Mesendoderm (in vitro differentiated cells): ENCODE data around the gene PTGDS.

Source experiments
- DNase-seq: peaks from one replicate; pipeline ENCODE4 v3.0.0; 2013
- H2AK5ac ChIP-seq: 2 replicates; pipeline ENCODE4 v1.6.1; 2013; ENCODE audit warnings: low read length, inconsistent platforms
- H2BK120ac ChIP-seq: 2 replicates; pipeline ENCODE4 v1.6.1; 2013; ENCODE audit warnings: low read depth, mild to moderate bottlenecking, low read length, moderate library complexity, mixed read lengths
- H2BK15ac ChIP-seq: replicated peaks from 2 replicates; pipeline ENCODE4 v1.6.1; 2013; ENCODE audit warnings: low read depth, mild to moderate bottlenecking, moderate library complexity
- H2BK5ac ChIP-seq: 2 replicates; pipeline ENCODE4 v1.6.1; 2013; ENCODE audit warnings: low read length, inconsistent platforms
- H3K18ac ChIP-seq: 2 replicates; pipeline ENCODE4 v1.6.1; 2013; ENCODE audit warnings: mild to moderate bottlenecking, low read length, mixed read lengths
- H3K23ac ChIP-seq: one replicate; pipeline ENCODE4 v1.6.1; 2013; ENCODE audit warnings: low read length
- H3K27ac ChIP-seq: 2 replicates; pipeline ENCODE4 v1.5.1; 2013; ENCODE audit warnings: low read depth, mild to moderate bottlenecking, inconsistent platforms, low read length, moderate library complexity
- H3K27me3 ChIP-seq: 2 replicates; pipeline ENCODE4 v1.6.1; 2013; ENCODE audit warnings: low read length, control low read depth, mild to moderate bottlenecking, inconsistent platforms; ENCODE audit not compliant: insufficient read depth, poor library complexity
- H3K36me3 ChIP-seq: 2 replicates; pipeline ENCODE4 v1.6.1; 2013; ENCODE audit warnings: low read length, inconsistent platforms; ENCODE audit not compliant: control insufficient read depth, insufficient read depth
- H3K4ac ChIP-seq: one replicate; pipeline ENCODE4 v1.6.1; 2013; ENCODE audit warnings: low read depth, mild to moderate bottlenecking, low read length, moderate library complexity
- H3K4me1 ChIP-seq: 2 replicates; pipeline ENCODE4 v1.6.1; 2013; ENCODE audit warnings: low read depth, low read length, inconsistent platforms; ENCODE audit not compliant: control insufficient read depth
- H3K4me2 ChIP-seq: 2 replicates; pipeline ENCODE4 v1.6.1; 2013; ENCODE audit warnings: low read length
- H3K4me3 ChIP-seq: 2 replicates; pipeline ENCODE4 v1.5.1; 2013; ENCODE audit warnings: mild to moderate bottlenecking, low read length
- H3K56ac ChIP-seq: one replicate; pipeline ENCODE4 v1.6.1; 2013; ENCODE audit warnings: low read length
- H3K79me1 ChIP-seq: 2 replicates; pipeline ENCODE4 v1.6.1; 2013; ENCODE audit warnings: low read length, inconsistent platforms
- H3K79me2 ChIP-seq: 2 replicates; pipeline ENCODE4 v1.6.1; 2013; ENCODE audit warnings: mild to moderate bottlenecking, low read length; ENCODE audit not compliant: control insufficient read depth, insufficient read depth
- H3K9ac ChIP-seq: 2 replicates; pipeline ENCODE4 v1.6.1; 2013; ENCODE audit warnings: low read length, inconsistent platforms
- H4K5ac ChIP-seq: one replicate; pipeline ENCODE4 v1.6.1; 2013; ENCODE audit warnings: low read length
- H4K8ac ChIP-seq: one replicate; pipeline ENCODE4 v1.6.1; 2013; ENCODE audit warnings: low read depth, mild to moderate bottlenecking, control low read depth, low read length, moderate library complexity
- WGBS: extraction: QIAGEN DNeasy Blood & Tissue Kit; methylation state at CpG from one replicate; pipeline ENCODE4 v1.1.7; 2013; ENCODE audit warnings: low lambda C conversion rate, missing lambda C conversion rate; ENCODE audit not compliant: insufficient coverage; ENCODE audit errors: extremely low coverage; 5-methylcytosine and 5-hydroxymethylcytosine counted together

PTGDS gene

GRCh38 chr9:136944519-136945332, 32.6 kb upstream of the PTGDS start, which contains the start of the genes C8G and FBXW5:
Gene C8G, plus strand, starts transcription at chr9:136945243. Its CDS starts 78 bp downstream, at chr9:136945321.
Gene FBXW5, minus strand, starts transcription at chr9:136944738. Its CDS starts 655 bp downstream, at chr9:136944083.
- H3K9ac ChIP-seq, result peak within 1 kb of the TSS; percentile 94

GRCh38 chr9:136945333-136946227, 31.7 kb upstream of the PTGDS start:
- no peak overlapping the region for H3K27ac ChIP-seq
- no peak overlapping the region for H2BK15ac ChIP-seq
- H3K4me2 ChIP-seq, result no peak overlapping the region
- H4K5ac ChIP-seq, result no peak overlapping the region
- H3K36me3 ChIP-seq, result peaks cover 5% of the 10 kb centered on the region
- H3K79me2 ChIP-seq, result peaks cover 3% of the 10 kb centered on the region
- no peak overlapping the region for H3K4ac ChIP-seq
- H3K18ac ChIP-seq, result no peak overlapping the region
- no peaks in the 10 kb centered on the region for H3K27me3 ChIP-seq
- H3K4me1 ChIP-seq, result no peaks in the 10 kb centered on the region
- H3K56ac ChIP-seq, result no peak overlapping the region
- H2BK5ac ChIP-seq, result no peak overlapping the region
- H3K79me1 ChIP-seq, result peaks cover 2% of the 10 kb centered on the region
- H2BK120ac ChIP-seq, result no peak overlapping the region
- H3K23ac ChIP-seq, result no peak overlapping the region
- WGBS, result no CpG with 5 or more reads among the region's 30 CpGs
- H3K4me3 ChIP-seq, result no peak overlapping the region
- H2AK5ac ChIP-seq, result no peak overlapping the region
- H4K8ac ChIP-seq, result no peak overlapping the region
- DNase-seq, result no peak
- H3K9ac ChIP-seq, result no peak overlapping the region

More at GRCh38 chr9:136944519-136945332, 32.6 kb upstream of the PTGDS start, which contains the start of the genes C8G and FBXW5:
- Histone ChIP-seq H3K4me2 (peak within 1 kb of the TSS; percentile 81), H3K56ac (peak within 1 kb of the TSS; percentile 94), H2AK5ac (no peak within 1 kb of the TSS), H3K36me3 (peaks cover 5% of the 10 kb centered on the region), H2BK120ac (peak within 1 kb of the TSS; percentile 16), H2BK15ac (no peak within 1 kb of the TSS), H2BK5ac (no peak within 1 kb of the TSS), H3K27me3 (no peaks in the 10 kb centered on the region), H3K4me1 (no peaks in the 10 kb centered on the region), H3K4ac (peak within 1 kb of the TSS; percentile 39), H3K23ac (peak within 1 kb of the TSS; percentile 99), H3K18ac (peak within 1 kb of the TSS; percentile 57), H4K5ac (no peak within 1 kb of the TSS), H4K8ac (no peak within 1 kb of the TSS), H3K79me1 (peaks cover 2% of the 10 kb centered on the region), H3K27ac (peak within 1 kb of the TSS; percentile 74), H3K4me3 (peak within 1 kb of the TSS; percentile 47), H3K79me2 (peaks cover 3% of the 10 kb centered on the region)
- DNase-seq, result peak; percentile 94
- no CpG with 5 or more reads among the region's 74 CpGs for WGBS

GRCh38 chr9:136946228-136947027, 30.9 kb upstream of the PTGDS start:
- H3K4me2 ChIP-seq, result no peak overlapping the region
- H3K4ac ChIP-seq, result no peak overlapping the region
- H3K79me2 ChIP-seq, result peaks cover 3% of the 10 kb centered on the region
- H3K18ac ChIP-seq, result no peak overlapping the region
- no peak for DNase-seq
- no peaks in the 10 kb centered on the region for H3K4me1 ChIP-seq
- H3K56ac ChIP-seq, result no peak overlapping the region
- peaks cover 2% of the 10 kb centered on the region for H3K79me1 ChIP-seq
- H3K9ac ChIP-seq, result no peak overlapping the region
- H3K23ac ChIP-seq, result no peak overlapping the region
- H4K8ac ChIP-seq, result no peak overlapping the region
- H3K4me3 ChIP-seq, result no peak overlapping the region
- H3K27me3 ChIP-seq, result no peaks in the 10 kb centered on the region
- no peak overlapping the region for H2BK15ac ChIP-seq
- peaks cover 3% of the 10 kb centered on the region for H3K36me3 ChIP-seq
- no peak overlapping the region for H2BK120ac ChIP-seq
- no peak overlapping the region for H2AK5ac ChIP-seq
- no peak overlapping the region for H3K27ac ChIP-seq
- no peak overlapping the region for H2BK5ac ChIP-seq
- H4K5ac ChIP-seq, result no peak overlapping the region
- WGBS, result no CpG with 5 or more reads among the region's 27 CpGs

GRCh38 chr9:136947028-136947891, 30.0 kb upstream of the PTGDS start:
- Histone ChIP-seq H3K4me1 (no peaks in the 10 kb centered on the region), H3K36me3 (no peaks in the 10 kb centered on the region), H3K9ac (no peak overlapping the region), H3K56ac (no peak overlapping the region), H4K5ac (no peak overlapping the region), H3K18ac (no peak overlapping the region), H3K79me2 (peaks cover 3% of the 10 kb centered on the region), H3K79me1 (peaks cover 2% of the 10 kb centered on the region), H3K23ac (no peak overlapping the region), H3K4me2 (no peak overlapping the region), H2BK5ac (no peak overlapping the region), H3K27me3 (no peaks in the 10 kb centered on the region), H2BK15ac (no peak overlapping the region), H2AK5ac (no peak overlapping the region), H4K8ac (no peak overlapping the region), H3K4me3 (no peak overlapping the region), H3K4ac (no peak overlapping the region), H3K27ac (no peak overlapping the region), H2BK120ac (no peak overlapping the region)
- no CpG with 5 or more reads among the region's 26 CpGs for WGBS
- DNase-seq, result no peak
